ENCODE measurements around the gene COL5A1. TPM values are rescaled to one million over a fixed set of nuclear protein-coding genes. Genes with fewer than 3 reads are reported as not detected.

The COL5A1 gene
- total RNA-seq, 1 experiment from 2014 or later = 9.5 TPM

- Histone ChIP-seq H3K14ac (ENCODE audit: insufficient read depth, low read length) (no peak overlapping the region), H3K9ac (ENCODE audit: extremely low read depth, insufficient read length, low read length) (no peak overlapping the region), H2AK5ac (ENCODE audit: insufficient read length, low read length) (no peak overlapping the region), H2BK20ac (ENCODE audit: low read depth, low read length, poor library complexity, severe bottlenecking) (no peak overlapping the region), H3K27ac (ENCODE audit: insufficient read length, low read depth, low read length) (no peak overlapping the region), H4K8ac (replicated peaks; ENCODE audit: insufficient read length, low read depth, low read length) (no peak overlapping the region), H3K4ac (ENCODE audit: low read depth, low read length) (no peak overlapping the region), H2BK5ac (ENCODE audit: insufficient read length, low read length) (no peak overlapping the region), H2BK15ac (ENCODE audit: low read depth, low read length) (no peak overlapping the region), H2BK120ac (ENCODE audit: low read depth, low read length, poor library complexity, severe bottlenecking) (no peak overlapping the region), H3T11ph (ENCODE audit: low read length) (no peak overlapping the region), H2BK12ac (ENCODE audit: insufficient read length, low read depth, low read length) (no peak overlapping the region), H3K79me2 (ENCODE audit: insufficient read depth, low read length) (no peaks in the 10 kb centered on the region), H3K27me3 (ENCODE audit: insufficient read depth, low read length) (no peaks in the 10 kb centered on the region), H3K4me1 (ENCODE audit: insufficient read depth, low read length) (no peaks in the 10 kb centered on the region), H3K56ac (ENCODE audit: insufficient read length, low read depth, low read length) (no peak overlapping the region), H3K23me2 (ENCODE audit: insufficient read length, low read depth, low read length, poor library complexity, severe bottlenecking) (no peaks in the 10 kb centered on the region), H4K20me1 (ENCODE audit: control insufficient read depth, insufficient read depth, insufficient read length) (no peaks in the 10 kb centered on the region), H4K5ac (ENCODE audit: insufficient read length, low read depth, low read length) (no peak overlapping the region), H3K9me3 (ENCODE audit: control insufficient read depth, low read depth, low read length) (no peaks in the 10 kb centered on the region), H4K91ac (ENCODE audit: insufficient read length, low read depth, low read length) (no peak overlapping the region), H3K4me2 (ENCODE audit: insufficient read depth, insufficient read length, low read length) (no peak overlapping the region), H2AFZ (ENCODE audit: low read length) (no peak overlapping the region), H3K23ac (ENCODE audit: insufficient read length, low read depth, low read length) (no peak overlapping the region), H3K79me1 (ENCODE audit: insufficient read depth, low read depth, low read length, poor library complexity, severe bottlenecking) (no peaks in the 10 kb centered on the region), H3K18ac (ENCODE audit: insufficient read length, low read depth, low read length) (no peak overlapping the region)
- Mint-ChIP-seq H3K27me3 (ENCODE audit: low read depth) (peaks cover 2% of the 10 kb centered on the region), H3K4me1 (0 out of 4 replicates have a peak, but pooled peaks cover 0 to 4% of the 10 kb centered on the region in 2 experiments), H3K36me3 (ENCODE audit: insufficient read depth in 1 of 3, low read depth in 3 of 3) (no peaks in the 10 kb centered on the region), H3K27ac (no peak overlapping the region), H3K9me3 (0 out of 5 replicates have a peak, but pooled peaks cover 0 to 1% of the 10 kb centered on the region in 2 experiments), H3K4me3 (no peak overlapping the region)
- no peak for TF ChIP-seq CTCF (conservative IDR thresholded peaks at IDR 0.05)
- DNase-seq = no peak
- no CpG with 5 or more reads among the region's 8 CpGs for WGBS (ENCODE audit: extremely low coverage, insufficient read length, low lambda C conversion rate)
Observed at GRCh38 chr9:134605351-134605965, 36.1 kb upstream of the COL5A1 start.
